Brain microvascular endothelial cell (primary cell): ENCODE measurements around the gene VDAC2.
A peak's percentile ranks its signal among the peaks of the same experiment; 100 is the strongest.
"Not testable (repeated sequence)": the region's sequence is repeated elsewhere in the genome, so short reads cannot be mapped to it uniquely, and the experiment has no call there.

Experiments
- DNase-seq: peaks from one replicate; pipeline ENCODE4 v3.0.0-alpha.2; 2020
- H3K27ac ChIP-seq: fragments of 250-450 bp; sonication (Bioruptor Pico); 2 replicates; pipeline ENCODE4 v1.5.1; 2020; ENCODE audit warnings: mild to moderate bottlenecking, moderate library complexity
- H3K27me3 ChIP-seq: fragments of 250-450 bp; sonication (Bioruptor Pico); replicated peaks from 2 replicates; pipeline ENCODE4 v1.5.1; 2020; ENCODE audit warnings: mild to moderate bottlenecking
- H3K36me3 ChIP-seq: fragments of 250-450 bp; sonication (Bioruptor Pico); replicated peaks from 2 replicates; pipeline ENCODE4 v1.5.1; 2020; ENCODE audit warnings: mild to moderate bottlenecking
- H3K4me3 ChIP-seq: 2 replicates; pipeline ENCODE4 v1.5.1; 2011; ENCODE audit warnings: low read depth, mild to moderate bottlenecking, control low read depth, low read length, moderate library complexity
- CTCF ChIP-seq: IDR thresholded peaks from 2 replicates; pipeline ENCODE4 v1.5.1; 2011; ENCODE audit warnings: low read depth, mild to moderate bottlenecking, moderate library complexity, low read length, control low read depth, inconsistent platforms; ENCODE audit errors: missing control alignments
- in situ Hi-C: cut with HindIII; loops from 2 replicates; pipeline ENCODE4 v1.10.0; 2017; ENCODE audit warnings: low sequenced_read_pairs, low pct_ligation_motif_present

The VDAC2 gene

GRCh38 chr10:75186310-75186709, 24.3 kb upstream of the VDAC2 start:
- TF ChIP-seq CTCF: no peak
- in situ Hi-C loops: no loop called here
- Histone ChIP-seq H3K36me3 (no peaks in the 10 kb centered on the region), H3K27ac (no peak overlapping the region), H3K27me3 (no peaks in the 10 kb centered on the region), H3K4me3 (no peak overlapping the region)
- no peak for DNase-seq

- Histone ChIP-seq H3K36me3 (no peaks in the 10 kb centered on the region), H3K27ac (no peak overlapping the region), H3K27me3 (no peaks in the 10 kb centered on the region), H3K4me3 (no peak overlapping the region)
- in situ Hi-C loops: no loop called here
- peak; percentile 84 for TF ChIP-seq CTCF
- DNase-seq: peak; percentile 53
Observed at GRCh38 chr10:75187961-75188426, 22.6 kb upstream of the VDAC2 start.

GRCh38 chr10:75188522-75188921, 22.1 kb upstream of the VDAC2 start:
- H3K36me3 ChIP-seq, H3K27ac ChIP-seq, DNase-seq, H3K27me3 ChIP-seq, H3K4me3 ChIP-seq, in situ Hi-C loops: not testable (repeated sequence)

- Histone ChIP-seq H3K27ac (no peak overlapping the region), H3K27me3 (no peaks in the 10 kb centered on the region), H3K4me3 (no peak overlapping the region), H3K36me3 (no peaks in the 10 kb centered on the region)
- no peak for TF ChIP-seq CTCF
- in situ Hi-C loops: no loop called here
- no peak for DNase-seq
Observed at GRCh38 chr10:75189266-75190096, 21.1 kb upstream of the VDAC2 start.

GRCh38 chr10:75191821-75192568, 18.6 kb upstream of the VDAC2 start:
- Histone ChIP-seq H3K27ac (peak overlapping the region; percentile 44), H3K36me3 (no peaks in the 10 kb centered on the region), H3K27me3 (no peaks in the 10 kb centered on the region), H3K4me3 (no peak overlapping the region)
- in situ Hi-C loops: no loop called here
- DNase-seq: peak; percentile 89
- TF ChIP-seq CTCF: no peak

- H3K36me3 ChIP-seq, H3K27me3 ChIP-seq, H3K4me3 ChIP-seq, H3K27ac ChIP-seq, in situ Hi-C loops, DNase-seq: not testable (repeated sequence)
Observed at GRCh38 chr10:75194625-75195024, 16.0 kb upstream of the VDAC2 start.
